ENCODE results near the gene DPT. TPM values are rescaled to one million over a fixed set of nuclear protein-coding genes. Genes with fewer than 3 reads are reported as not detected.

The DPT gene
- total RNA-seq, 2 experiments from 2014 or later = not detected

GRCh38 chr1:168665975-168666374 lies 63.0 kb downstream of the DPT start:
- CTCF ChIA-PET = no interaction called here
- intact Hi-C loops (cut with micrococcal nuclease) = no loop called here
- Mint-ChIP-seq H3K36me3 (ENCODE audit: low read depth) (no peaks in the 10 kb centered on the region), H3K27ac (no peak overlapping the region), H3K4me3 (no peak overlapping the region), H3K4me1 (ENCODE audit: low read depth) (no peaks in the 10 kb centered on the region), H3K9me3 (no peaks in the 10 kb centered on the region), H3K27me3 (ENCODE audit: low read depth) (peaks cover 6% of the 10 kb centered on the region)
- DNase-seq = no peak

- CTCF ChIA-PET = no interaction called here
- Mint-ChIP-seq H3K36me3 (ENCODE audit: low read depth) (no peaks in the 10 kb centered on the region), H3K4me1 (ENCODE audit: low read depth) (no peaks in the 10 kb centered on the region), H3K27ac (no peak overlapping the region), H3K27me3 (ENCODE audit: low read depth) (peaks cover 6% of the 10 kb centered on the region), H3K4me3 (no peak overlapping the region), H3K9me3 (no peaks in the 10 kb centered on the region)
- intact Hi-C loops (cut with micrococcal nuclease) = no loop called here
- DNase-seq = no peak
Observed at GRCh38 chr1:168664069-168664834, 64.8 kb downstream of the DPT start.

GRCh38 chr1:168656485-168656884 lies 72.5 kb downstream of the DPT start:
- H3K4me3 Mint-ChIP-seq = no peak overlapping the region
- H3K27me3 Mint-ChIP-seq (ENCODE audit: low read depth) = no peaks in the 10 kb centered on the region
- H3K4me1 Mint-ChIP-seq (ENCODE audit: low read depth) = no peaks in the 10 kb centered on the region
- H3K36me3 Mint-ChIP-seq (ENCODE audit: low read depth) = no peaks in the 10 kb centered on the region
- no peak overlapping the region for H3K27ac Mint-ChIP-seq
- no peak for DNase-seq
- no peaks in the 10 kb centered on the region for H3K9me3 Mint-ChIP-seq
- intact Hi-C loops (cut with micrococcal nuclease) = no loop called here
- CTCF ChIA-PET = no interaction called here

DNA sequence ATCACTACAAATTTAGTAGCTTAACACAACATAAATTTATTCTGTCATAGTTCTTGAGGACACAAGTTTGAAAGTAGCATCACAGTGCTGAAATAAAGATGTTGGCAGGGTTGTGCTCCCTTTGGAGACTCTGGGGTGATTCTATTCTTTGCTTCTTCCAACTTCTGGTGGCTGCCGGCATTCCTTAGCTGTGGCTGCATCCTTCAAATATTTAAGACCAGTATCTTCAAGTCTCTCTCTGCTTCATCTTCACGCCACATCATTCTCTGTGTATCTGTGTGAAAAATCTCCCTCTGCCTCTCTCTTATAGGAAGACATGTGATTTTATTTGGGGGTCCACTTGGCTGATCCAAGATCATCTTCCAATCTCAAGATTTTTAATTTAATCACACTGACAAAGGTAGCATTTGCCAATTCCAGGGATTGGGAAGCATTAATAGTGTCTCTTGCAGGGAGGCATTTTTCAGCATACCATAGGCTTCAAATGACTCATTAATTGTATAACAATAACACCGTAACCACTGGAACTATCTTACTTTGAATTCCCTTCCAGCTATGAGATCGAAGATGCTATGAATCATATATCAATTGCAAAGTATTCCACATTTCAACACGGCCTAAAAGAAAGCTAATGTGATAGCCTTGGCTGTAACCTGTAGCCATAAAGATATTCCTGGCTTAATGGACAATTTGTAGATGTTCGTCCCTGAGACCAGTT lies 74.6 kb downstream of the DPT start:
- no peak overlapping the region for H3K4me3 Mint-ChIP-seq
- H3K27me3 Mint-ChIP-seq (ENCODE audit: low read depth) = no peaks in the 10 kb centered on the region
- no peak overlapping the region for H3K27ac Mint-ChIP-seq
- H3K9me3 Mint-ChIP-seq = no peaks in the 10 kb centered on the region
- intact Hi-C loops (cut with micrococcal nuclease) = no loop called here
- H3K36me3 Mint-ChIP-seq (ENCODE audit: low read depth) = no peaks in the 10 kb centered on the region
- no peaks in the 10 kb centered on the region for H3K4me1 Mint-ChIP-seq (ENCODE audit: low read depth)
- CTCF ChIA-PET = interaction anchor here (1.0 kb wide), 1 partner anchor 51 kb away, joined by 4 read pairs; no protein-coding TSS in a partner anchor
- DNase-seq = no peak

DNA sequence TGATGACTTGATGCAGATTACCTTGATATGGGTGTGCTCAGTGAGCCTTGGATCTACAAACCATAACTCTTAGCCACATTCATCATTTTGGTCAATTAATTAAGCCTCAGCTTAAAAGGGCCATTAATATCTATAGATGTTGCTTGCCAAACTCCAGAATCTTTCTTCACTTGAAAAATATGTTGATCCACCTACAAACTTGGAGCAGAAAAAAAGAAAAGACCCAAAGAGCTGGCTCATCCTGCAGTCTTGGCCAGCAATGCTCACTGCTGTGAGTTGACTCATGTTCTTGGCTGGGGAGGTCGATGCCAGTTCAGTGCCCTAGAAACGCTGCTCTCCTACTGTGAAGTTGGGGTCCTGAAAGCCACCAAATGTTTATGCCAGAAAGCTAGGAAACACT lies 75.4 kb downstream of the DPT start:
- intact Hi-C loops (cut with micrococcal nuclease) = no loop called here
- CTCF ChIA-PET = interaction anchor here (0.7 to 1.0 kb wide), 2 partner anchors 17 to 50 kb away, joined by 4 read pairs; no protein-coding TSS in a partner anchor
- no peak overlapping the region for H3K27ac Mint-ChIP-seq
- no peak overlapping the region for H3K4me3 Mint-ChIP-seq
- H3K4me1 Mint-ChIP-seq (ENCODE audit: low read depth) = no peaks in the 10 kb centered on the region
- H3K36me3 Mint-ChIP-seq (ENCODE audit: low read depth) = no peaks in the 10 kb centered on the region
- no peak for DNase-seq
- H3K27me3 Mint-ChIP-seq (ENCODE audit: low read depth) = no peaks in the 10 kb centered on the region
- no peaks in the 10 kb centered on the region for H3K9me3 Mint-ChIP-seq

- intact Hi-C loops (cut with micrococcal nuclease) = no loop called here
- CTCF ChIA-PET = no interaction called here
Observed at GRCh38 chr1:168645721-168646120, 83.3 kb downstream of the DPT start.

More at GRCh38 chr1:168645721-168646120, 83.3 kb downstream of the DPT start:
- H3K27me3 Mint-ChIP-seq (ENCODE audit: low read depth) = peaks cover 2% of the 10 kb centered on the region
- no peaks in the 10 kb centered on the region for H3K36me3 Mint-ChIP-seq (ENCODE audit: low read depth)
- DNase-seq = no peak
- no peak overlapping the region for H3K27ac Mint-ChIP-seq
- no peaks in the 10 kb centered on the region for H3K9me3 Mint-ChIP-seq
- H3K4me1 Mint-ChIP-seq (ENCODE audit: low read depth) = no peaks in the 10 kb centered on the region
- H3K4me3 Mint-ChIP-seq = no peak overlapping the region

Other genes starting within 250 kb of the DPT start
- not detected for gene XCL2, start 185.2 kb downstream of the DPT start, total RNA-seq
- not detected for gene XCL1, start 152.6 kb downstream of the DPT start, total RNA-seq

Data from activated naive CD4-positive, alpha-beta T cell treated with anti-CD3 and anti-CD28 coated beads for 36 hours (primary cell).